ES-I3 (cell line): Measurements from ENCODE around the gene PCBD2.
"Not testable (repeated sequence)": the region's sequence is repeated elsewhere in the genome, so short reads cannot be mapped to it uniquely, and the experiment has no call there.

Source experiments
- H3K36me3 ChIP-seq: 2 replicates; pipeline ENCODE4 v1.6.1; 2013; ENCODE audit warnings: mild to moderate bottlenecking, low read length, control low read depth, moderate library complexity; ENCODE audit not compliant: insufficient read depth
- H3K4me1 ChIP-seq: 2 replicates; pipeline ENCODE4 v1.6.1; 2013; ENCODE audit warnings: mild to moderate bottlenecking, control low read depth, low read length; ENCODE audit not compliant: insufficient read depth
- H3K9ac ChIP-seq: 2 replicates; pipeline ENCODE4 v1.6.1; 2013; ENCODE audit warnings: low read depth, mild to moderate bottlenecking, low read length, moderate library complexity
- H3K9me3 ChIP-seq: 2 replicates; pipeline ENCODE4 v1.6.1; 2013; ENCODE audit warnings: mild to moderate bottlenecking, low read length, moderate library complexity; ENCODE audit not compliant: control insufficient read depth, insufficient read depth

The PCBD2 gene

GRCh38 chr5:134891473-134891872 is 13.5 kb upstream of the PCBD2 start:
- Histone ChIP-seq H3K36me3 (peaks cover 3% of the 10 kb centered on the region; the same call in 1 of the 2 replicates), H3K9ac (no peak overlapping the region), H3K9me3 (no peaks in the 10 kb centered on the region), H3K4me1 (no peaks in the 10 kb centered on the region)

GRCh38 chr5:134892282-134892681 is 12.6 kb upstream of the PCBD2 start:
- Histone ChIP-seq H3K4me1 (no peaks in the 10 kb centered on the region), H3K9ac (no peak overlapping the region), H3K9me3 (no peaks in the 10 kb centered on the region), H3K36me3 (peaks cover 3% of the 10 kb centered on the region; the same call in 1 of the 2 replicates)

- Histone ChIP-seq H3K9me3 (no peaks in the 10 kb centered on the region), H3K9ac (no peak overlapping the region), H3K36me3 (peaks cover 3% of the 10 kb centered on the region; the same call in 1 of the 2 replicates), H3K4me1 (no peaks in the 10 kb centered on the region)
Observed at GRCh38 chr5:134892926-134893325, 12.0 kb upstream of the PCBD2 start.

- Histone ChIP-seq H3K9me3 (no peaks in the 10 kb centered on the region), H3K4me1 (no peaks in the 10 kb centered on the region), H3K9ac (no peak overlapping the region), H3K36me3 (peaks cover 3% of the 10 kb centered on the region; the same call in 1 of the 2 replicates)
Observed at GRCh38 chr5:134893748-134894505, 11.0 kb upstream of the PCBD2 start.

- H3K9ac ChIP-seq: no peak overlapping the region
- peaks cover 4% of the 10 kb centered on the region; the same call in 1 of the 2 replicates for H3K4me1 ChIP-seq
- no peaks in the 10 kb centered on the region for H3K9me3 ChIP-seq
- H3K36me3 ChIP-seq: no peaks in the 10 kb centered on the region; the same call in 1 of the 2 replicates
Observed at GRCh38 chr5:134902071-134902801, 2.7 kb upstream of the PCBD2 start.

- no peaks in the 10 kb centered on the region for H3K9me3 ChIP-seq
- no peaks in the 10 kb centered on the region; the same call in 1 of the 2 replicates for H3K36me3 ChIP-seq
- peaks cover 4% of the 10 kb centered on the region; the same call in 1 of the 2 replicates for H3K4me1 ChIP-seq
- H3K9ac ChIP-seq: peak overlapping the region; percentile 95
Observed at GRCh38 chr5:134905246-134905996, 490 bp downstream of the PCBD2 start.

GRCh38 chr5:134906811-134907210 is 1.9 kb downstream of the PCBD2 start:
- H3K4me1 ChIP-seq: peaks cover 4% of the 10 kb centered on the region; the same call in 1 of the 2 replicates
- no peak overlapping the region for H3K9ac ChIP-seq
- no peaks in the 10 kb centered on the region for H3K9me3 ChIP-seq
- H3K36me3 ChIP-seq: no peaks in the 10 kb centered on the region; the same call in 1 of the 2 replicates

- H3K36me3 ChIP-seq, H3K9me3 ChIP-seq, H3K9ac ChIP-seq, H3K4me1 ChIP-seq: not testable (repeated sequence)
Observed at GRCh38 chr5:134910752-134911151, 5.8 kb downstream of the PCBD2 start.

- peaks cover 4% of the 10 kb centered on the region; the same call in 1 of the 2 replicates for H3K4me1 ChIP-seq
- no peak overlapping the region for H3K9ac ChIP-seq
- no peaks in the 10 kb centered on the region for H3K9me3 ChIP-seq
- H3K36me3 ChIP-seq: no peaks in the 10 kb centered on the region; the same call in 1 of the 2 replicates
Observed at GRCh38 chr5:134911285-134912206, 6.6 kb downstream of the PCBD2 start.

GRCh38 chr5:134913254-134913653 is 8.3 kb downstream of the PCBD2 start:
- H3K9me3 ChIP-seq: no peaks in the 10 kb centered on the region

GRCh38 chr5:134913795-134914194 is 8.9 kb downstream of the PCBD2 start:
- H3K4me1 ChIP-seq: no peaks in the 10 kb centered on the region
- H3K9ac ChIP-seq: no peak overlapping the region
- H3K9me3 ChIP-seq: no peaks in the 10 kb centered on the region
- H3K36me3 ChIP-seq: peaks cover 3% of the 10 kb centered on the region; the same call in 1 of the 2 replicates

More at GRCh38 chr5:134913254-134913653, 8.3 kb downstream of the PCBD2 start:
- H3K9ac ChIP-seq: no peak overlapping the region
- H3K4me1 ChIP-seq: no peaks in the 10 kb centered on the region
- no peaks in the 10 kb centered on the region; the same call in 1 of the 2 replicates for H3K36me3 ChIP-seq

GRCh38 chr5:134917070-134917815 is 12.3 kb downstream of the PCBD2 start:
- no peak overlapping the region for H3K9ac ChIP-seq
- H3K9me3 ChIP-seq: no peaks in the 10 kb centered on the region
- no peaks in the 10 kb centered on the region for H3K4me1 ChIP-seq
- H3K36me3 ChIP-seq: peaks cover 9% of the 10 kb centered on the region; the same call in 1 of the 2 replicates

- H3K36me3 ChIP-seq: peaks cover 9% of the 10 kb centered on the region; the same call in 1 of the 2 replicates
Observed at GRCh38 chr5:134918861-134919260, 13.9 kb downstream of the PCBD2 start.

More at GRCh38 chr5:134918861-134919260, 13.9 kb downstream of the PCBD2 start:
- H3K4me1 ChIP-seq: no peaks in the 10 kb centered on the region
- H3K9ac ChIP-seq: no peak overlapping the region
- H3K9me3 ChIP-seq: no peaks in the 10 kb centered on the region
